Retinal pigment epithelial cell (primary cell): Measurements from ENCODE around the gene ARSB.
A peak's percentile ranks its signal among the peaks of the same experiment; 100 is the strongest.

Source experiments
- DNase-seq: peaks from one replicate; pipeline ENCODE4 v3.0.0-alpha.2; 2010; ENCODE audit warnings: low read depth
- H3K4me3 ChIP-seq: 2 replicates; pipeline ENCODE4 v1.5.1; 2011; ENCODE audit warnings: mild to moderate bottlenecking, low read length, control low read depth, moderate library complexity
- TF ChIP-seq, protein P1 (sequence below): conservative IDR thresholded peaks from 2 replicates; pipeline ENCODE4 v1.5.1; 2011; ENCODE audit warnings: low read depth, low read length, control low read depth, inconsistent platforms

Gene ARSB

DNA sequence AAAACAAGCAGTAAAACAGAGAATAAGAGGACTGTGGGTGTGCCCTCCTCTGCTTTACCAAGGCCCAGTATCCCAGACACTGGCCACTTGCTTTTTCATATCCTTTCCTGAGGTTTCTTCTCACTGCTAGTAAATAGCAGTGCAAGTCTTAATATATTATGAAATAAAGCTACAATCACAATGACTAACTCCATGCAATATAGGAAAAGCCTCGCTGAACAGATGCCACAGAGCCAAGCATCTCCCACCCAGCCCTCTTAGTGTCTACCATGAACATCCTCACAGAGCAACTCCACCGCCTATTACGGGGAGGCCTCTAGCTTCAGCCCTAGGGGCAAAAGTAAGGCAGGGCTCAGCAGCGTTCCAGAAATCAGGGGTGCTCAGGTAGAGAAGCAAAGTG, 205.8 kb downstream of the ARSB start:
- TF ChIP-seq, protein P1, sequence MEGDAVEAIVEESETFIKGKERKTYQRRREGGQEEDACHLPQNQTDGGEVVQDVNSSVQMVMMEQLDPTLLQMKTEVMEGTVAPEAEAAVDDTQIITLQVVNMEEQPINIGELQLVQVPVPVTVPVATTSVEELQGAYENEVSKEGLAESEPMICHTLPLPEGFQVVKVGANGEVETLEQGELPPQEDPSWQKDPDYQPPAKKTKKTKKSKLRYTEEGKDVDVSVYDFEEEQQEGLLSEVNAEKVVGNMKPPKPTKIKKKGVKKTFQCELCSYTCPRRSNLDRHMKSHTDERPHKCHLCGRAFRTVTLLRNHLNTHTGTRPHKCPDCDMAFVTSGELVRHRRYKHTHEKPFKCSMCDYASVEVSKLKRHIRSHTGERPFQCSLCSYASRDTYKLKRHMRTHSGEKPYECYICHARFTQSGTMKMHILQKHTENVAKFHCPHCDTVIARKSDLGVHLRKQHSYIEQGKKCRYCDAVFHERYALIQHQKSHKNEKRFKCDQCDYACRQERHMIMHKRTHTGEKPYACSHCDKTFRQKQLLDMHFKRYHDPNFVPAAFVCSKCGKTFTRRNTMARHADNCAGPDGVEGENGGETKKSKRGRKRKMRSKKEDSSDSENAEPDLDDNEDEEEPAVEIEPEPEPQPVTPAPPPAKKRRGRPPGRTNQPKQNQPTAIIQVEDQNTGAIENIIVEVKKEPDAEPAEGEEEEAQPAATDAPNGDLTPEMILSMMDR = no peak
- no peak overlapping the region for H3K4me3 ChIP-seq
- no peak for DNase-seq

DNA sequence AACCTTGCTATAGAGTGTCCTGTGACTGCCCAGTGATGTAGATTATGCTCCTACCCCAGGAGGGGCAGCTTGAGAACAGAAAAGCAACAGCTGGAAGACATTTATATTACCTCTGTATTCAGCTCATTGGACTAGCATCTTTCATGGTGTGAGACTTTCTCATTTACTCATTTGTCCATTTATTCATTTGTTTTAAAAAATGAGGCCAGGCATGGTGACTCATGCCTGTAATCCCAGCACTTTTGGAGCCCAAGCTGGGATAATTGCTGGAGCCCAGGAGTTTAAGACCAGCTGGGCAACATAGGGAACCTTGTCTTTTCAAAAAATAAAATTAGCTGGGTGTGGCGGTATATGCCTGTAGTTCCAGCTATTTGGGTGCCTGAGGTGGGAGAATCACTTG, 206.6 kb downstream of the ARSB start:
- H3K4me3 ChIP-seq = no peak overlapping the region
- TF ChIP-seq, protein P1 = no peak
- DNase-seq = peak; percentile 36

DNA sequence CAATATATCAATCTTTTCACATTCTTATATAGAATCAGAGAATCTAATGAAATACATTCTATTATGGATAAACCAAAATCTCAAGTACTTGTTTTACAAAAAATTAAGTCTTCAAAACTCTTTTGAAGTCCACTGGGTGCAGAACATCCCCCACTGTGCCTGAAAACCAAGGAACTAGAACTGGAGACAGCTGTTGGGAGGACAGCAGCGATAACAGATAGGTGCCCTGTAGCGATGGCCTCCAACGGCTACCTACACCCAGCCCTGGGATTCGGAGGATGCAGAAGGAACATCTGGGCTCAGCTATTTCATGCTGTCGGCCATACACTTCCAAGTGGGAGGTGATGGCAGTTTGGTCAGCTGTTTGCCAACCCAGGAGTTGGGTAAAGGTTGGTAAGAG, 207.2 kb downstream of the ARSB start:
- no peak overlapping the region for H3K4me3 ChIP-seq

DNA sequence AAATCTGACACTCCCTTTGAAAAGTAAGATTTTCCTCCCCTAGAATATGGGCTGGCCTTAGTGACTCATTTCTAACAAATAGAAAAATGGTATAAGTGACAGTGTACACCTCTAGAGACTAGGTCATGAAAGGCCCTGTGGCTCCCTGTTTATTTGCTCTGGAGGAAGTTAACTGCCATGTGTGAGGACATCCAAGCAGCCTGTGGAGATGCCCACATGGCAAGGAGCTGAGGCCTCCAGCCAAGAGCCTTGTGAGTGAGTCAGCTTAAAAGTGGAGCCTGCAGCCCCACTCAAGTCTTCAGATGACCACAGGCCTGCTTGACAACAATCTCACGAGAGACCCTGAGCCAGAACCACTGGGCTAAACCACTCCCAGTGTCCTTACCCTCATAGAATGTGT, 208.5 kb downstream of the ARSB start:
- DNase-seq = no peak
- no peak overlapping the region for H3K4me3 ChIP-seq
- TF ChIP-seq, protein P1 = no peak

More for the DNA sequence above, 207.2 kb downstream of the ARSB start:
- TF ChIP-seq, protein P1 = no peak
- no peak for DNase-seq

DNA sequence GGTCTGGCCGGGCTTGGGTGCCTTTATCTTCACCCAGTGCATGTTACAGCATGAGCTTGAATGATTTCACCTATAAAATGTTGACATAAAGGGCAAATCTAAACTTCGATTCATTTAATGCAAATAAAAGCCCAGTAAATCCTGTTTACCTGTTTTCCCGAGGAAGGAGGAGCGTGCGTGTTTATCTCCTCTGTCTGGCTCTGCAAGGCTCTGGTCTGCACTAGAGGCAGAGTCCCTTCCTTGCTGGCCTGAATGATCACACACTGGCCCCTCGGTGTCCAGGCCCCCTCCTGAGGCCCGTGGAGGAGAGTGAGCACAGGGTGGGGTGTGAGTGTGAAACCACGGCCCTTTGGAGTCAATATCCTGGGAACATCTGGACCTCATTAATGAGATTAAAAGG, 211.5 kb downstream of the ARSB start:
- TF ChIP-seq, protein P1 = no peak
- DNase-seq = no peak
- H3K4me3 ChIP-seq = no peak overlapping the region

DNA sequence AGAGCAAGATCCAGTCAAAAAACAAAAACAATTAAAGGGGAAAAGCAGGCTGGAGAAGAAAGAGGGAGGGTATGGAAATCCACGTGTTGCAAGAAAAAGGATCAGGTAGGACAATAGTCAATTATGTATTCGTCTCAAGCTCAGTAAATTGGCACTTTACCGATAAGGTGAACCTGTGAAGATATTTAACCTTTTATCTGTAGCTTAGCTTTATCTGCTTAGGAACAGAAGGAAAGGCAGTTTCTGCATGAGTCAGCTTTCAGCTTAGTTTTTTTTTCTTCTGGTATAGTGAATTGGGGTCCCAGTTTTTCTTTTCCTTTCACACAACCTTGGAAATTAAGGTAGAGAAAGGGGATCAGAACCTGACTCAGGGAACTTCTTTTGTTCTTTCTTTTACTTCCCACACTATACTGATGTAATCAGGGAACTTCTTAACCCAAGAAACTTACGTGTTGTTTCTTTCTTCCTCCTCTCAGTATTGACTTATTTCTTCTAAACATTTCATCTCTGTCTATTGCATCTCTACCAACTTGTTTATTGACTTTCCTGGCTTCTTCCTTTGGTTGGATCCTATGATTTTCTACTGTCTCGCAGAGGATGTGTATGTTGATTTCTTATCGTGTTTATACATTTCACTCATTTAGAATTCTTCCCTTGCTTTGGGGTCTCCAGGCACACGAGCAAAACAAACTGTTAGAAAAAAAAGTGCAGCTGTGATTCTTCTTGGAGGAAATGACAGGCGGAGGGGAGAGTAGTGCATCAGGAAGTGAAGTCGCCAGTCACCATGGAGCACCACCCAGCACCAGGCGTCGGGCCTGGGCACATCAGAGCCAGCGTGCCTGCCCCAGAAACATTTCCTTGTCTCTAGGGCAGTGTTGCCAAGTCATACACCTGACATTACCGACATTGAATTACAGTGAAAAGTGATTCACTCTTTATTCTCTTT, 213.6 kb downstream of the ARSB start:
- no peak overlapping the region for H3K4me3 ChIP-seq
- TF ChIP-seq, protein P1 = no peak
- DNase-seq = no peak
